HCT116 (cell line): ENCODE results near the gene IL17A.

Source experiments
- EGR1 ChIP-seq: IDR thresholded peaks from 2 replicates; pipeline ENCODE4 v1.6.1; 2012; ENCODE audit warnings: low read depth
- EZH2 ChIP-seq: fragments of 200-600 bp; sonication (generic); IDR thresholded peaks from 2 replicates; pipeline ENCODE4 v1.6.1; 2017; ENCODE audit warnings: antibody characterized with exemption, mixed run types
- EZH2phosphoT487 ChIP-seq: fragments of 200-600 bp; IDR thresholded peaks from 2 replicates; pipeline ENCODE4 v1.6.1; 2018; ENCODE audit warnings: antibody characterized with exemption, borderline replicate concordance
- POLR2A ChIP-seq: IDR thresholded peaks from 2 replicates; pipeline ENCODE4 v1.7.0; 2011; ENCODE audit warnings: borderline replicate concordance; ENCODE audit not compliant: insufficient read depth, insufficient read length; ENCODE audit errors: extremely low read depth
- POLR2AphosphoS5 ChIP-seq: IDR thresholded peaks from 2 replicates; pipeline ENCODE4 v1.6.1; 2011; ENCODE audit warnings: mild to moderate bottlenecking, low read depth, low read length, moderate library complexity
- SP1 ChIP-seq: IDR thresholded peaks from 2 replicates; pipeline ENCODE4 v1.6.1; 2012; ENCODE audit warnings: low read depth
- YY1 ChIP-seq: IDR thresholded peaks from 2 replicates; pipeline ENCODE4 v1.6.1; 2011; ENCODE audit warnings: low read length, low read depth, moderate library complexity, mild to moderate bottlenecking; ENCODE audit not compliant: insufficient replicate concordance; ENCODE audit errors: extremely low read depth
- ZNF274 ChIP-seq: fragments of 200-500 bp; sonication (Bioruptor generic); IDR thresholded peaks from 2 replicates; pipeline ENCODE4 v1.6.1; 2014; ENCODE audit warnings: mild to moderate bottlenecking, low read depth, low read length, inconsistent platforms
- TF ChIP-seq, protein P1 (sequence below), 3 experiments: fragments of 200-600 bp in 1 of 3; sonication (generic) in 1 of 3; IDR thresholded peaks in 2 of 3; conservative IDR thresholded peaks in 1 of 3; 2 replicates each; pipeline ENCODE4 v1.5.1; 2012 to 2017; ENCODE audit warnings: low read depth in 2 of 3, low read length in 2 of 3, antibody characterized with exemption in 1 of 3, borderline replicate concordance in 1 of 3, control low read depth in 1 of 3, mild to moderate bottlenecking in 1 of 3, mixed read lengths in 1 of 3, mixed run types in 1 of 3, moderate library complexity in 1 of 3; ENCODE audit not compliant: insufficient read depth in 1 of 3

DNA sequence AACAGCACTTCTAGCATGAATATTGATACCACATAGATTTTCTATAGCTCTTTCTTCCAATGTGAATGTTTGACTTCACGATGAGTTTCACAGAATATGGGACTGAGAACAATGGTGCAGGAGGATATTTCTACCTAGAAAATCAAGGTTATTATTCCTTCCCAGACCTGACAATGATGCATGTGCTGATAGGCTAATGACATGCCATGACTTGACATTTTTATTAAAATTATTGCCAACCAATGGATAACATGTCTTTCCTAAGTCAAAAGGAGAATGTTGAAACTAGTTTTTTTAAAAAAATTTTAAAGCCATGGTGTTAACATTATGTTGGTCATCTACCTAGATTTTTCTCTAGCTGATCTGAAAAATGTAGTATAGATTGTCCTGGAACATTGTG lies 923 bp downstream of the IL17A start:
- TF ChIP-seq POLR2AphosphoS5 (no peak), EZH2phosphoT487 (no peak), YY1 (no peak), EZH2 (no peak), POLR2A (no peak), EGR1 (no peak), SP1 (no peak), ZNF274 (no peak)
- TF ChIP-seq, protein P1, sequence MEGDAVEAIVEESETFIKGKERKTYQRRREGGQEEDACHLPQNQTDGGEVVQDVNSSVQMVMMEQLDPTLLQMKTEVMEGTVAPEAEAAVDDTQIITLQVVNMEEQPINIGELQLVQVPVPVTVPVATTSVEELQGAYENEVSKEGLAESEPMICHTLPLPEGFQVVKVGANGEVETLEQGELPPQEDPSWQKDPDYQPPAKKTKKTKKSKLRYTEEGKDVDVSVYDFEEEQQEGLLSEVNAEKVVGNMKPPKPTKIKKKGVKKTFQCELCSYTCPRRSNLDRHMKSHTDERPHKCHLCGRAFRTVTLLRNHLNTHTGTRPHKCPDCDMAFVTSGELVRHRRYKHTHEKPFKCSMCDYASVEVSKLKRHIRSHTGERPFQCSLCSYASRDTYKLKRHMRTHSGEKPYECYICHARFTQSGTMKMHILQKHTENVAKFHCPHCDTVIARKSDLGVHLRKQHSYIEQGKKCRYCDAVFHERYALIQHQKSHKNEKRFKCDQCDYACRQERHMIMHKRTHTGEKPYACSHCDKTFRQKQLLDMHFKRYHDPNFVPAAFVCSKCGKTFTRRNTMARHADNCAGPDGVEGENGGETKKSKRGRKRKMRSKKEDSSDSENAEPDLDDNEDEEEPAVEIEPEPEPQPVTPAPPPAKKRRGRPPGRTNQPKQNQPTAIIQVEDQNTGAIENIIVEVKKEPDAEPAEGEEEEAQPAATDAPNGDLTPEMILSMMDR (IDR thresholded peaks at IDR 0.05 in 2 of 3, conservative IDR thresholded peaks at IDR 0.05 in 1 of 3; ENCODE audit: borderline replicate concordance in 1 of 3, insufficient read depth in 1 of 3, low read depth in 2 of 3, low read length in 2 of 3), result no peak
